K562 (cell line): Measurements from ENCODE around the gene CCDC141. TPM values are rescaled to one million over a fixed set of nuclear protein-coding genes. Genes with fewer than 3 reads are reported as not detected.

Experiments
- ATAC-seq: fragments of 200-7000 bp; cut with Tn5 transposase; 3 replicates; pipeline ENCODE4 v1.9.1; 2020; ENCODE audit warnings: moderate library complexity
- BruUV-seq: library from RNA; stranded (reverse); fragments of 400-500 nt; replicated peaks from 2 replicates; lab custom pipeline; 2021; lab: Mats Ljungman, UMichigan
- CTCF ChIA-PET: fragments of 300-600 bp; formaldehyde crosslinking; extraction: SDS; loops from one replicate; lab custom pipeline; 2021; ENCODE audit warnings: low intra/inter-chr PET ratio; lab: Yijun Ruan, JAX
- POLR2A ChIA-PET: fragments of 300-600, 350-650 bp; sonication (Branson Sonifier 250); formaldehyde crosslinking; extraction: SDS; loops from one replicate; lab custom pipeline; 2021; ENCODE audit warnings: antibody characterized with exemption, inconsistent platforms; lab: Yijun Ruan, JAX
- DNase-seq, 4 experiments: peaks; one replicate each; pipeline versions ENCODE4 v3.0.0 to v3.0.0-alpha.2; 2011 to 2018; ENCODE audit warnings: low spot score in 3 of 4, mixed read lengths in 3 of 4; ENCODE audit errors: extremely low read depth in 1 of 4
- FAIRE-seq: peaks from 2 replicates; lab custom pipeline; 2011; peaks lifted over from hg19 to GRCh38; lab: Jason Lieb, UNC
- H2AFZ ChIP-seq: 2 replicates; pipeline ENCODE4 v1.6.0; 2011; ENCODE audit warnings: low read depth, low read length, control low read depth, inconsistent platforms
- H3K27ac ChIP-seq: fragments of 200-600 bp; 3 replicates; pipeline ENCODE4 v1.8.0; 2011; ENCODE audit warnings: low read depth, mild to moderate bottlenecking, control low read depth, inconsistent platforms, low read length, moderate library complexity, mixed read lengths; ENCODE audit errors: extremely low read depth
- H3K27me3 ChIP-seq, 2 experiments: fragments of 300-600 bp in 1 of 2; 2 replicates in 1 of 2; 3 replicates in 1 of 2; pipeline versions ENCODE4 v1.6.0 to v1.8.0; 2011; ENCODE audit warnings: inconsistent platforms in 2 of 2, low read length in 2 of 2, mild to moderate bottlenecking in 1 of 2, mixed read lengths in 1 of 2, moderate library complexity in 1 of 2; ENCODE audit not compliant: control insufficient read depth in 2 of 2, insufficient read depth in 2 of 2
- H3K36me3 ChIP-seq: fragments of 300-600 bp; 3 replicates; pipeline ENCODE4 v1.8.0; 2011; ENCODE audit warnings: mild to moderate bottlenecking, low read length, inconsistent platforms; ENCODE audit not compliant: control insufficient read depth, insufficient read depth
- H3K4me1 ChIP-seq, 2 experiments: fragments of 200-600 bp in 1 of 2; replicated peaks in 1 of 2; 2 replicates in 1 of 2; 3 replicates in 1 of 2; pipeline versions ENCODE4 v1.5.1 to v1.8.0; 2011; ENCODE audit warnings: inconsistent platforms in 2 of 2, low read length in 2 of 2, mild to moderate bottlenecking in 1 of 2, mixed read lengths in 1 of 2, moderate library complexity in 1 of 2; ENCODE audit not compliant: control insufficient read depth in 2 of 2, insufficient read depth in 2 of 2
- H3K4me2 ChIP-seq: 2 replicates; pipeline ENCODE4 v1.6.1; 2011; ENCODE audit warnings: low read length, control low read depth, inconsistent platforms, mixed read lengths; ENCODE audit not compliant: insufficient read depth
- H3K4me3 ChIP-seq: fragments of 200-600 bp; sonication (generic), shearing (Covaris generic); 2 replicates; pipeline ENCODE4 v1.5.1; 2016; ENCODE audit warnings: control low read depth, inconsistent platforms
- H3K79me2 ChIP-seq: fragments of 200-600 bp; 3 replicates; pipeline ENCODE4 v1.8.0; 2011; ENCODE audit warnings: low read length, inconsistent platforms; ENCODE audit not compliant: control insufficient read depth, insufficient read depth
- H3K9ac ChIP-seq, 2 experiments: 2 replicates each; pipeline versions ENCODE4 v1.6.0 to v1.6.1; 2011; ENCODE audit warnings: low read depth in 2 of 2, low read length in 2 of 2, control low read depth in 1 of 2, inconsistent platforms in 1 of 2, mild to moderate bottlenecking in 1 of 2, mixed read lengths in 1 of 2; ENCODE audit not compliant: insufficient read depth in 1 of 2
- H3K9me1 ChIP-seq: one replicate; pipeline ENCODE4 v1.6.0; 2011; ENCODE audit warnings: inconsistent platforms, mild to moderate bottlenecking, low read length, moderate library complexity; ENCODE audit not compliant: control insufficient read depth, insufficient read depth
- H3K9me3 ChIP-seq: replicated peaks from 2 replicates; pipeline ENCODE4 v1.5.1; 2011; ENCODE audit warnings: low read depth, low read length, inconsistent platforms; ENCODE audit not compliant: control insufficient read depth, insufficient read depth
- H4K20me1 ChIP-seq: replicated peaks from 2 replicates; pipeline ENCODE4 v1.6.1; 2011; ENCODE audit warnings: low read length, inconsistent platforms, mixed read lengths; ENCODE audit not compliant: control insufficient read depth, insufficient read depth
- CBX3 ChIP-seq, 2 experiments: IDR thresholded peaks; 1 replicate in 1 of 2; 2 replicates in 1 of 2; pipeline ENCODE4 v1.6.1; 2012; ENCODE audit warnings: inconsistent platforms in 2 of 2, low read length in 2 of 2, borderline replicate concordance in 1 of 2, control low read depth in 1 of 2
- CREM ChIP-seq: IDR thresholded peaks from 2 replicates; pipeline ENCODE4 v1.6.1; 2014; ENCODE audit warnings: antibody characterized with exemption, low read depth
- DEAF1 ChIP-seq: fragments of 450-650 bp; formaldehyde crosslinking; IDR thresholded peaks from 2 replicates; pipeline ENCODE4 v1.4.0; 2020; ENCODE audit warnings: mild to moderate bottlenecking, moderate library complexity
- MAFK ChIP-seq: IDR thresholded peaks from 2 replicates; pipeline ENCODE4 v1.6.1; 2011; ENCODE audit warnings: low read length, improper control_type of control experiment
- REST ChIP-seq, 2 experiments: fragments of 450-650 bp; formaldehyde crosslinking in 1 of 2; IDR thresholded peaks; 2 replicates each; pipeline versions ENCODE4 v1.4.0 to v1.6.1; 2014 to 2020; ENCODE audit warnings: mild to moderate bottlenecking in 2 of 2, borderline replicate concordance in 1 of 2, low read depth in 1 of 2
- WGBS: fragments of 100-300 bp; shearing (Covaris generic); methylation state at CpG from one replicate; pipeline ENCODE4 v1.1.6; 2016; ENCODE audit warnings: low coverage, mixed read lengths; ENCODE audit not compliant: insufficient coverage; ENCODE audit errors: missing lambda C conversion rate; 5-methylcytosine and 5-hydroxymethylcytosine counted together
- in situ Hi-C: fragments of 300-500 bp; cut with MboI; formaldehyde crosslinking; loops from 4 replicates; pipeline ENCODE4 v1.15.0; 2018; ENCODE audit warnings: inconsistent platforms, mixed read lengths
- intact Hi-C: fragments of 100-400 bp; cut with micrococcal nuclease; formaldehyde crosslinking; loops from 2 replicates; pipeline ENCODE4 v1.14.2; 2022
- polyA plus RNA-seq, 8 experiments: library from polyadenylated mRNA; depleted of rRNA in 4 of 8; stranded (reverse) in 5 of 8; unstranded in 3 of 8; fragments of >200 nt; fragmentation: Nextera tagmentation in 2 of 8; fragmentation: Illumina TruSeq in 1 of 8; extraction: Ambion mirVana in 2 of 8; extraction: Trizol in 1 of 8; gene quantifications; 2 replicates each; pipeline versions ENCODE4 v1.2.1 to v1.2.3, GENCODE V29; 2011 to 2014; ENCODE audit warnings: inconsistent platforms in 1 of 8, missing spikeins in 1 of 8
- total RNA-seq, 7 experiments: library from RNA; depleted of rRNA in 6 of 7; stranded (reverse); fragments of >200 nt in 6 of 7; fragmentation: Illumina TruSeq in 2 of 7; extraction: Trizol in 2 of 7; gene quantifications; 2 replicates each; pipeline versions ENCODE4 v1.2.1 to v1.2.3, GENCODE V29; 2011 to 2021; ENCODE audit warnings: low replicate concordance in 1 of 7
- TF ChIP-seq, protein P1 (sequence below), 2 experiments: fragments of 450-650 bp in 1 of 2; sonication (generic) in 1 of 2; formaldehyde crosslinking in 1 of 2; IDR thresholded peaks in 1 of 2; conservative IDR thresholded peaks in 1 of 2; 2 replicates each; pipeline versions ENCODE4 v1.6.1 to v1.8.1; 2016 to 2023; ENCODE audit warnings: mild to moderate bottlenecking in 2 of 2, moderate library complexity in 2 of 2, inconsistent platforms in 1 of 2, missing genetic modification reagents in 1 of 2
- TF ChIP-seq, protein P2 (sequence below): fragments of 450-650 bp; IDR thresholded peaks from 2 replicates; pipeline ENCODE4 v1.6.1; 2016; ENCODE audit warnings: missing biosample characterization, missing genetic modification characterization

The CCDC141 gene
- total and polyA plus RNA-seq, 9 of the 15 experiments (the other 6 are each of a cell fraction or from before 2014, with no cell fraction given) = 0.09 TPM; not detected in 8

DNA sequence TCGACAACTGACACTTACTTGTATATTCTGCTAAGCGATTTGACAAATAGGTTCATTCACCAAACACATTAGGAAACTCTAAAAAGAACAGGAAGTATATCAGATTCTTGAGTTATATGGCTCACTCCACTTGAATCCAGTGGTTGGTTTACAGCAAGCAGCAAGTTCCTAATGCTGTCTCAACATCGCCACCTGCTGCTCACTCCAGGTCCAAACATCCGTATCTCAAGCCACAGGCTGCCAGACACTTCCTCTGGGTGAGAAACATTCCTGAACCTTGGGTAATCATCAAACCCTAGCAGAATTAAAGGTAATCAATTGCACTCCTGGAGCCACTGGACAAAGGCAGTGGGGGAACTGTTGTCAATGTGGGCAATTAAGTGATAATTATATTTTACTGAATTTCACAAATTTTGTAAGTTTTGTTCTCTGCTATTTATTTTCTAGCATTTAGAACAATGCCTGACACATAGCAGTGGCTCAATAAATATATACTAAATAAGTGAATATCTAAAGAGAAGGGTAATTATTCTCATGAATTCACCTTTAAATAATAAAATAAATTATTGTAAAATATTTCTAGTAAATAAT lies 135.6 kb downstream of the CCDC141 start:
- Histone ChIP-seq H3K4me3 (no peak overlapping the region), H3K27me3 (no peaks in the 10 kb centered on the region), H4K20me1 (no peaks in the 10 kb centered on the region), H3K9ac (no peak overlapping the region), H2AFZ (no peak overlapping the region), H3K36me3 (no peaks in the 10 kb centered on the region), H3K79me2 (no peaks in the 10 kb centered on the region), H3K4me2 (no peak overlapping the region), H3K4me1 (no peaks in the 10 kb centered on the region), H3K9me1 (no peaks in the 10 kb centered on the region), H3K27ac (no peak overlapping the region), H3K9me3 (no peaks in the 10 kb centered on the region)
- no TSS peak for BruUV-seq
- CTCF ChIA-PET = interaction anchor here (0.6 to 1.3 kb wide), 5 partner anchors 22 to 153 kb away, joined by 3 to 6 read pairs (median 3); no protein-coding TSS in a partner anchor
- 0% methylated on average over 4 of the region's 4 CpGs for WGBS
- POLR2A ChIA-PET = no interaction called here
- FAIRE-seq = peak; percentile 97
- in situ Hi-C loops (loop anchor here (10.0 kb wide), 2 partner anchors 120 to 800 kb away; partner anchors contain the start of gene RBM45), intact Hi-C loops (loop anchor here (1.0 to 10.0 kb wide), 5 partner anchors 118 to 830 kb away; partner anchors contain the start of genes FKBP7 and RBM45)
- ATAC-seq = peak; percentile 99
- DNase-seq = peak; percentile 65 to 83 (median 72)
- TF ChIP-seq MAFK (0 out of 2 replicates have a peak, but pooled peaks have one; percentile 2), CBX3 (IDR thresholded peaks at IDR 0.05; ENCODE audit: borderline replicate concordance in 1 of 2, low read length in 2 of 2) (0 out of 3 replicates have a peak, but pooled peaks of 1 of the 2 experiments have one; percentile 24), DEAF1 (CRISPR knock-in tag) (peak; percentile 50; the same call in 1 of the 2 replicates), REST (IDR thresholded peaks at IDR 0.05; ENCODE audit: borderline replicate concordance) (peak; percentile 73; the same call in 1 of the 2 replicates), REST (CRISPR knock-in tag; IDR thresholded peaks at IDR 0.05; ENCODE audit: low read depth) (no peak), CREM (0 out of 2 replicates have a peak, but pooled peaks have one; percentile 27)
- TF ChIP-seq, protein P1, sequence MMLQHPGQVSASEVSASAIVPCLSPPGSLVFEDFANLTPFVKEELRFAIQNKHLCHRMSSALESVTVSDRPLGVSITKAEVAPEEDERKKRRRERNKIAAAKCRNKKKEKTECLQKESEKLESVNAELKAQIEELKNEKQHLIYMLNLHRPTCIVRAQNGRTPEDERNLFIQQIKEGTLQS (IDR thresholded peaks at IDR 0.05) = no peak
- TF ChIP-seq, protein P1 (CRISPR knock-in tag; conservative IDR thresholded peaks at IDR 0.05) = no peak
- TF ChIP-seq, protein P2, sequence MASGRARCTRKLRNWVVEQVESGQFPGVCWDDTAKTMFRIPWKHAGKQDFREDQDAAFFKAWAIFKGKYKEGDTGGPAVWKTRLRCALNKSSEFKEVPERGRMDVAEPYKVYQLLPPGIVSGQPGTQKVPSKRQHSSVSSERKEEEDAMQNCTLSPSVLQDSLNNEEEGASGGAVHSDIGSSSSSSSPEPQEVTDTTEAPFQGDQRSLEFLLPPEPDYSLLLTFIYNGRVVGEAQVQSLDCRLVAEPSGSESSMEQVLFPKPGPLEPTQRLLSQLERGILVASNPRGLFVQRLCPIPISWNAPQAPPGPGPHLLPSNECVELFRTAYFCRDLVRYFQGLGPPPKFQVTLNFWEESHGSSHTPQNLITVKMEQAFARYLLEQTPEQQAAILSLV (tag) = no peak
